HG03159 (cell line): ENCODE data around the gene DOCK9.

Source experiments
- ATAC-seq: cut with Tn5 transposase; IDR thresholded peaks from one replicate; pipeline ENCODE4 v1.9.1; 2021; ENCODE audit warnings: mild to moderate bottlenecking, moderate library complexity; ENCODE audit not compliant: unreplicated experiment

Gene DOCK9

GRCh38 chr13:98978280-98978679 lies 416 bp upstream of the DOCK9 start:
- no peak for ATAC-seq

- no peak for ATAC-seq
Measured at GRCh38 chr13:98976941-98977340, 923 bp downstream of the DOCK9 start.

DNA sequence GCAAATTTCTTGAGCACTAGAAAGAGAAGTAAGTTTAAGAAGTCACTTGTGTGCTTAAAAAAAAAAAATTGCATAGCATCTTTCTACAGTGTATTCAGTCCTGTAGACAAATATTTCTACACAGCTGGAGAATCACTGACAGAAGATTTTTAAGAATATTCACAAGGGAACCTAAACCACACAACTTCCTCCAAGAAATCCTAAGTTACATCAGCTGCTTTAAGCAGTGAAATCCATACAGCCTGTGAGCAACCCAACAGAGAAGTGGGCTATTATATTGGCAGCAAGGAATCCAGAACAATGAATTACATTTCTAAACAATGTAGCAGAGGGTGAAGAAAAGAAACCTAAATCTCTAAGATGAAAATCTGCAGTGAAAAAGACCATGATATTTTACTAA lies 1.5 kb downstream of the DOCK9 start:
- ATAC-seq = no peak

GRCh38 chr13:98975822-98976261 lies 2.0 kb downstream of the DOCK9 start:
- no peak for ATAC-seq

- ATAC-seq = no peak
Measured at GRCh38 chr13:98974053-98974452, 3.8 kb downstream of the DOCK9 start.

DNA sequence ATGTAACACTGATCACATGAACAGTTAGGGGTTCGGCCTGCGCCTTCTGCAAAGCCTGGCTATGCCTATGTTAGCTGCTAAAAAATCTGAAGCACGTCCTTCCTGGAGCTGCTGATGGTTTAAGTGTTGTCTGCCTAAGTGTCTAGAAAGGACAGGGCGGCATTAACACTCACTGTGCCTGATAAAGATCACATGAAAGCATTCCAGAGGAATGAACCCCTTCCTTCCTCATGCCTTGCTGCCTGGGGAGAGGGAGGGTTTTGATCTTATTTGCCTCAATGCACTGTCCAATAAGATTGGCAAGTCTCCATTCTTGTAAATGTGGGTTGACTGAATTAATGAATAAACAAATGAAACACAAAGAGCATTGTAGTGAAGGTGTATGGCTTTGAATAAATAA lies 5.2 kb downstream of the DOCK9 start:
- ATAC-seq = no peak

DNA sequence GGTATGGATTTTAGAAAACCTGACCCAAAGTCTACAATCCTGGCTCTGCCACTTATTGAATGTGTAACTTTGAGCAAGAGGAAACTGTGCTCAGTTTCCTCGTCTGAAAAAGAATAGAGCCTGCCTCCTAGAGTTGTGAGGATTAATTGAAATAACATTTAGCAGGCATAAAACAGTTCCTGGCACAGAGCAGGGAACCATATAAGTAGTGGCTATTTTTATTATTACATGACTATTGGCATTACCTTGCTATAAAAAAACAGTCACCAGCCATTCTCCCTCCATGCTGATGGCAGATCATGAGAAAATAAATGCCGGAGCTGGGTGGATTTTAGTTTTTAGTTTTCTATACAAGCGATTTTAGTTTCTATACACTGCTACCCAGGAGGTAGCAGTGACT lies 5.8 kb downstream of the DOCK9 start:
- ATAC-seq = no peak

DNA sequence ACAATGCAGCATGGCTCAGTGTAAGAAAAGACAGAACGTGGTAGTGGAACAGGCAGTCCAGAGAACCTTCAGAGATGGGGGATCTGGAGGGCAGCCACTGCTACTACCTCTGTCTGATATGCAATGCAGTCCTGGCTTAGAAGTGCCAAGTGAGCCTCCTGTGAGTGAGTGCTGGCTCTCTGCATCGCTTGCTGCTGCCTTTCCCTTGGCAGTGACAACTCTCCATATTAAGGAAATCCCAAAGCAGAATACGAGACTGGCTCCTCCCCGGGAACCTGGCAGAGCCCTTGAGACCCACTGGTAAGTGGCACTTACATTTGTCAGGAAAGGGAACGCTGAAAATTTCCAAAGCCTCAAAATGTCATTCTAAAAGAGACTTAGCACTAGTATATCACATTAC lies 7.5 kb downstream of the DOCK9 start:
- ATAC-seq = no peak

- ATAC-seq = no peak
Measured at GRCh38 chr13:98967491-98967890, 10.4 kb downstream of the DOCK9 start.

DNA sequence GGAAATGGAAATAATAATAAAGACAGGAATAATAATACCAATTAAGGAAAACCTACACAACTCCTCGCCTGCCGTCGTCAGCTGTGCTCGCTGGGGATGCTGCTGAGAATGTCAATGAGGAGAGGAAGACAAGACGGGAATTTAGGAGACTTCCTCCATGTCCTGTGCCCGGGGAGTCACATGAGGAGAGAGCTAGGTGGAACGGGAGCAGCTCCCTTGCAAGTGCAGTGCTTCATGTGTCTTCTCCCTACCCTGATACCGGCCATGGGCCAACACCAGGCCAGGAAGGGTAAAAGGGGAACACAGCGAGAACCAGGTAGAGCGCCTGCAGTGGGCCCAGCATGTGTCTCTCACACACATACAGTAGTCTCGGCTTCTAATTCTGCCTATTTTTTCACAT lies 11.8 kb downstream of the DOCK9 start:
- no peak for ATAC-seq

DNA sequence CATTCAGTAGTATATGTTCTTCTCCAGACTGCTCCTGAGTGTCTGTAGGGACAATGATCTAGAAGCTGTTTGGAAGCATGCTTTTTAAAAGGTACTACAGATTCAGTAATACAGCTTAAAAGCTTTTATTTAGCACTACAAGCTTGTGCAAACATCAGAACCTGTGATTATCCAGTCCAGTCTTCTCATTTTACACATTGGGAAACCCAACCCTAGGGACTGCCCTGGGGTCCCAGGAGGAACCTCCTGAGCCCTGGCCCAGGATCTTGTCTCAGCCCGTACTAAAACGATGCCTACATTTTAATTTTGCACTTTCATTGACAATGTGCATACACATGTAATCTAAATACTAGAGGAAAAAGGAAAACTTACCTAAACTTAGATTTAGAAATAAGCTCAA lies 12.5 kb downstream of the DOCK9 start:
- ATAC-seq = no peak

DNA sequence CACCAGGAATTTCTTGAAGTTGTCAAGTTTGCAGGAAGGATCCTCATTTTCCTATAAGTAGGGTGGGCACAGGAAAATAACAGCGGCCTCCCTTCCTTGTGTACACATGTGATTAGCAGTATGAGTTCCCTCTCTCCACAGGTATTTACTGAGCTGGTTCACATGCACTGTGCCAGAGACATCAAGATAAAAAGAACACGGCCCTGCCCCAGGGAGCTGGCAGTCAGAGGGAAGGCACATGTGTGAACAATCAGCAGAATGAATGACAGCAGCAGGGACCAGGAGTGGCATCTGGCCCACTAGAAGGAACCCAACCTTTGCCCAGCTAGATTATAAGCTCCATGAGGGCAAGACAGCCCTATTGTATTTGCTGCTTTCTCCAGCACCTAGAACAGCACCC lies 13.9 kb downstream of the DOCK9 start:
- no peak for ATAC-seq

DNA sequence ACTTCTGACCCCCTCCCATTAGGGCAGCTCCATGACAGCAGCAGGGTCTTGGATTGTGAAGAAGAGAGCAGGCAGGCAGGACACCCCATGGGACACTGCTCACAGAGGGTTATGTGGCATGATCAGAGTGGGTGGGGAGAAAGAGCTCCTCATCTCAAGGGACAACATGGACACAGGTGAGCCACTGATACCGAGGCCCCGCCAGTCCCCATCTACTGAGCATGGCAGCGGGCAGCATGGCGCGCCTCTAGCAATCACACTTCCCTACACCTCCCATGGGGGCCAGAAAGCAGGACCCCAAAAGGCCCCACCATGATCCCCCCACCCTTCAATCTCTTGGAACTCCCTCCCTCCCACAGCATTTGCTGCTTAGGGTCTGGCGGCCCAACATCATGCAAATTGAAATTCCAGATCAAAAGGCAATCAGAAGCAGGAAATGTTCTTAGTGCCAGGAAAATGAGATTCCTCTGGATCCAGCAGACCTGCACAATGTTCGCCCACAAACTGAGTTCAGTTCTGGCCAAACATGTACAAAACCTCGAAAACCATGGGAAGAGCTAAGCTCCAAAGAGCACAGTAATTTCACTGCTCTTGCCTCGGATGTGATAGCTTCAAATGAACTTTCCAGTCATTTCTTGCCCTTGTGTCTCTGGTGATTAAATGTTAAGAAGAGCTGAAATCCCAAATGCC lies 14.8 kb downstream of the DOCK9 start:
- no peak for ATAC-seq

GRCh38 chr13:98961503-98962105 lies 16.3 kb downstream of the DOCK9 start:
- ATAC-seq = no peak

- ATAC-seq = no peak
Measured at GRCh38 chr13:98960606-98961502, 17.0 kb downstream of the DOCK9 start.

- no peak for ATAC-seq
Measured at GRCh38 chr13:98959786-98960605, 17.9 kb downstream of the DOCK9 start.

DNA sequence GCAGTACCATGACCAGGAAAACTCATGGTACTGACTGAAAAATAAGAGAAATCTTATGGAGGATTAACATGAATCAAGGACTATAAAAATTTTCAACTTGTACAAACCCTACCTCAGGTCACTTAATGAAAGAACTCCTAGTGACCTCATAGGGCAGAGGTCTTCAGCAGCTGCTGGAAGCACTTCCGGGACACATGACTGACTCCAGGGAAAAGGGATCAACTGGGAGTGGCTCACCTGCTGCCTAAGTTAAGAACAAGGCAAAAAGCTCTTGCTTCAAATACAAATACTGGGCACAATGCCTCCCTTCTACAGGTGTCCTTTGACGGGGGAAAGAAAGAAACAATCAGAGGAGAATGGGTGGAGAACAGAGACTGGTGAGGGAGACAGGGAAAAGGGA lies 18.6 kb downstream of the DOCK9 start:
- ATAC-seq = no peak

- ATAC-seq = no peak
Measured at GRCh38 chr13:98958443-98958794, 19.4 kb downstream of the DOCK9 start.

DNA sequence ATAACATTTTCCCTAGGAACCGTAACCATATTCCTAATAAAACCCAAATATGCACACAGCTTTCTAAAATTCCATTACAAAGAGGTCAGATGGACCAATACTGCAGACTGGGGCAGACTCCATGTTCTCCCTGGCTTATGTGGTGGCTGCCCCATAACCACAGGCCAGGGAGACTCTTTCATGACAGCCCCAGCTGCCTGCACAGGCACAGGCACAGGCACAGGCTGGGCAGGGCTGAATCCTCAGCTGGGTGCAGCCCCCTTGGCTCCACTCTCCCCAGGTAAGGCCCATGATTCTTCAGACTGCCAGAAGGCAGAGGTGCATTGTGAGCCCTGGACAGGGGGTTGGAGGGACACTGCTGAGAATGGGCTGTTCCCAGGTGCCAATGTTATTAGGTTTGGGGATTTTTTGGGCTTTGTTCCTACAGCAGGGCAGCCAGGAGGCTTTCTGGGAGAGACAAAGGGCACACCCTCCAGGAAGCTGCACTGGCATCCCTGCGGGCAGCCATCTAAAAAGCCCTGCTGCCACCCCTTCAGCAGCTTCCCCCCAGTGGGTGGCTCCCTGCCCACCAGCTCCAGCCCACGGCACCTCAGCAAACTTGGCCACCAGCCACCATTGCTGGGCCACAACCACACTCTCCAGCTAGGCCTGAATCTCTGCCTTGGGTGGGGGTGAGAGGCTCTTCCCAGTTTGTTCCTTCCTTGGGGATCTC lies 20.0 kb downstream of the DOCK9 start:
- ATAC-seq = no peak

DNA sequence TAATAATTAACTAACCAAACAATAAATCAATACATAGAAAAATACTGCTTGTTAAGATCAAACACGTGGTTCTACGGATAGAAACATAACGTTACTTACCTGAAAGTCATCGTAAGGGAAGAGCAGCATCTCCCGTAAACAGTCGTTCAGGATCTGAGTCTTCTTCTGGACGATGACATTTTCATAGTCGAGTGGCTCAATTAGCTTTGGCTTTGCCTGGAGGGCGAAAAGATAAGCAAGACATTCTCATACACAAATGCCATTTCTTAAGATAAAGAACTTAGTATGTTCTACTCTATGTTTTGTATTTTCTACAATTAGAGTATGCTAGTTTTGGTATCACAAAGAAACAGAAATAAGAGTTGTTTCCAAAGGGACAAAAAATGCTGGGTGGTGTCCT lies 22.5 kb downstream of the DOCK9 start:
- no peak for ATAC-seq

DNA sequence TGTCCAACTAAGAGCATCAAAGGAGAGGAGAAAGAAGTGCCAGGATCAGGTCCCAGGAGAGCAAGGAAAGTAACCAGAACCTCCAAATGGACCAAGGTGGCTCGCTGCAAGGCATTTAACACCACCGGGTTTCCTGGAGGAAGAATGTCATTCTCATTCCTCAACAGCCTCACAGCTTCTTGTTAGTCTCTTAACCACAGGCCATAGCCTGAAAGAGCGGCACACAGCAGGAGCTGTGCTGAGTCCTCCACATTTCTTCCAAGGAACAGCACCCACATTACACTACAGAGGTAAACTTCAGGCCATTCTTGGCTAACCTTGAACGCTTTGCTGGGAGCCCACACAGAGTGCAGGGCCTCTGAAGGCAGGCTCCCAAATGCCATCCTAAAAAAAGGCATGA lies 23.6 kb downstream of the DOCK9 start:
- no peak for ATAC-seq
